H54 (cell line): ENCODE measurements around the gene KATNB1.
"Not testable (repeated sequence)": the region's sequence is repeated elsewhere in the genome, so short reads cannot be mapped to it uniquely, and the experiment has no call there.

Experiments used
- DNase-seq: peaks from one replicate; pipeline ENCODE4 v3.0.0; 2011; ENCODE audit warnings: low spot score, mixed read lengths; ENCODE audit not compliant: insufficient read length
- FAIRE-seq: peaks from 3 replicates; lab custom pipeline; 2011; peaks lifted over from hg19 to GRCh38; lab: Jason Lieb, UNC
- POLR2A ChIP-seq: IDR thresholded peaks from 2 replicates; pipeline ENCODE4 v1.6.1; 2011; ENCODE audit warnings: low read depth, mild to moderate bottlenecking, low read length

Gene KATNB1

GRCh38 chr16:57736419-57737351, 1.1 kb downstream of the KATNB1 start:
- no peak for TF ChIP-seq POLR2A
- peak; percentile 45 for DNase-seq
- peak; percentile 48 for FAIRE-seq

- FAIRE-seq = no peak
- DNase-seq = no peak
- no peak for TF ChIP-seq POLR2A
Measured at GRCh38 chr16:57738844-57739243, 3.3 kb downstream of the KATNB1 start.

- no peak for FAIRE-seq
- TF ChIP-seq POLR2A = no peak
- DNase-seq = no peak
Measured at GRCh38 chr16:57739756-57740422, 4.3 kb downstream of the KATNB1 start.

DNA sequence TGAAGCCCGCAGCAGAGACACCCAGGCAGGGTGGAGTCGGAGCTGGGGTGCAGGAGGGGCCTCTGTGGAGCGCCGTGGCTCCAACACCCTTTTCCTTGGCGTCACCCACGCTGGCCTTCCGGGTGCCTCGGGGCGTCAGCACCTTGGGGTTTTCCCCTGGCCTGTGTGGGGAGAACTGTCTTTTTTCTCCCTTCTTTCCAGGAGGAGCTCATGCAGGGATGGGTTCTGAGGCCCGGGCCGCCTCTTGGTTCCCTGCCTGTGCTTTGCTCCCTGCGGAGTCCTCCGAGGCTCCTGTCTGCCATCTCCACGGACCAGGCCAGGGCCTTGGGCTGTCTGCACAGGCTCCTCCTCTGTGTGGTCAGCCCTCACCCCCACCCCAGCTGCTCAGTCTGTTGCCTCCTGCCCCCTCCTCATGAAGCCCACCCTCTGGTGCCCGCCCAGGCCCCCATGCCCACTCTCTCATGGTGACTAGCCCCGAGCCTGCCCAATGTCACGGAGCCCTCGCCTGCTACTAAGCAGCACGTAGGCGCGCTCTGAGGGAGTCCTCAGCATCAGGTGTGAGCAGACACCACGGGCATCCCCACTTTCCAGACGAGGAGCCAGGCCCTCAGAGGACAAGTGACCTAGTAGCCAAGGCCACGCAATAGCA, 5.0 kb downstream of the KATNB1 start:
- DNase-seq (no peak), FAIRE-seq (no peak)
- TF ChIP-seq POLR2A = no peak

- no peak for DNase-seq
- no peak for TF ChIP-seq POLR2A
- FAIRE-seq = no peak
Measured at GRCh38 chr16:57741660-57742191, 6.2 kb downstream of the KATNB1 start.

DNA sequence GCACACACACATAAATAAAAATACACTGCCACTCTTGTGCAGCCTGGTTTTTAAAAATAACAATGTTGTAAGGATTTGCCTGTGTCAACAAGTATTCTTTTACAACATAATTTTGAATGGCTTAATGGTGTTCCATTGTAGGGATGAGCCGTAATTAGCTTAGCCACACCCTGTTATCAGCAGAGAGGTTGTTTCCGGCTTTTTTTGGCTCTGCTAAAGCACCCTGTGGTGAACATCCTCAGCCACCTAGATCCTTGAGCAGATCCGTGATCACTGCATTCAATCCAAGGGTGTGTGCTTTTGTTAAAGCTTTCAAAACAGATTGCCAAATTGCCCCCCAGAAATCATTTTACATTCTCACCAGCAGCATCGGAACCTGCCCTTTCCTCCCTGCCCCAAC, 7.0 kb downstream of the KATNB1 start:
- DNase-seq (no peak), FAIRE-seq (no peak)
- TF ChIP-seq POLR2A = no peak

DNA sequence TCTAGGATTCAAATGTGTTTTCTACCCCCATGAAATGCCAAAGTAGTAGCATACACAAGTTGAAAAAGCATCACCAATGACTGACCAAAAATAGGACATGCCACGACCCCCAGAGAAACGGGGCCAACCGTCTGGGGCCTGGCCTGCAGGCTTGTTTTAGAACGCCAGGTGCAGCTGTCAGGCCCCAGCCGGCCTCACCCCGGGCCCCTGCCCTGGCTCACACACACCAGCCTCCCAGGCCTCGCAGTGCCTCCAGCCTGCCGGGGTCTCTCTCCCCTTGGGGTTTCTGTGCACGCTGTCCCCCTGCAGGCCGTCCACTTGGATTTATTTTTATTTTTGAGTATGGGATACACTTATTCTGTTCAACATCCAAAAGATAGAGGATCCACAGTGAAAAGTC, 7.9 kb downstream of the KATNB1 start:
- DNase-seq (no peak), FAIRE-seq (no peak)
- TF ChIP-seq POLR2A = no peak

GRCh38 chr16:57743886-57744641, 8.5 kb downstream of the KATNB1 start:
- no peak for FAIRE-seq
- no peak for TF ChIP-seq POLR2A
- no peak for DNase-seq

DNA sequence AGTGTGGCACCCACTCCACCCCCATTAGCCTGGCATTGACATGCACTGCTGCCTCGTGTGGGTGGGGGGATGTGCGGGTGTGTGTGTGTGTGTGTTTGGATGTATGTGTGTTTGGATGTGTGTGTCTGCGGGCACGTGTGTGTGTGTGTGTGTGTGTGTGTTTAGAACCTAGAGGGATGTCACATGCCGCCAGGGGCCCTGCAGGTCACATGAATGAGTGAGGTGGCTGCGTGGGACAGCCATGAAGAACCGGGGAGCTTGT, 9.0 kb downstream of the KATNB1 start:
- no peak for TF ChIP-seq POLR2A
- FAIRE-seq (no peak), DNase-seq (no peak)

- TF ChIP-seq POLR2A = no peak
- no peak for DNase-seq
- FAIRE-seq = no peak
Measured at GRCh38 chr16:57745768-57746167, 10.2 kb downstream of the KATNB1 start.

- not testable (repeated sequence) for FAIRE-seq, DNase-seq
Measured at GRCh38 chr16:57746316-57746715, 10.7 kb downstream of the KATNB1 start.

GRCh38 chr16:57747091-57747490, 11.5 kb downstream of the KATNB1 start:
- TF ChIP-seq POLR2A = no peak
- FAIRE-seq = no peak

GRCh38 chr16:57747496-57747895, 11.9 kb downstream of the KATNB1 start:
- no peak for TF ChIP-seq POLR2A
- DNase-seq = no peak
- FAIRE-seq = no peak

More at GRCh38 chr16:57747091-57747490, 11.5 kb downstream of the KATNB1 start:
- DNase-seq = no peak
